GM23338 (cell line): Measurements from ENCODE around the gene PDIA2. TPM values are rescaled to one million over a fixed set of nuclear protein-coding genes. Genes with fewer than 3 reads are reported as not detected.

Experiments used
- ATAC-seq: fragments of 200-7000 bp; cut with Tn5 transposase; 3 replicates; pipeline ENCODE4 v1.9.1; 2020
- DNase-seq: peaks from one replicate; pipeline ENCODE4 v3.0.0-alpha.2; 2015; ENCODE audit warnings: low spot score
- H2AFZ ChIP-seq: fragments of 200-600 bp; sonication (generic); 2 replicates; pipeline ENCODE4 v1.8.0; 2016; ENCODE audit warnings: antibody characterized with exemption, mild to moderate bottlenecking, moderate library complexity
- H3F3A ChIP-seq: fragments of 200-600 bp; sonication (generic); replicated peaks from 2 replicates; pipeline ENCODE4 v1.8.0; 2017; ENCODE audit warnings: antibody characterized with exemption, mixed run types, low read depth
- H3K27ac ChIP-seq: fragments of 200-600 bp; sonication (generic); 2 replicates; pipeline ENCODE4 v1.6.1; 2016; ENCODE audit warnings: low read depth
- H3K27me3 ChIP-seq: fragments of 200-600 bp; sonication (generic); 2 replicates; pipeline ENCODE4 v1.8.0; 2016; ENCODE audit warnings: mild to moderate bottlenecking, mixed run types, moderate library complexity; ENCODE audit not compliant: insufficient read depth
- H3K36me3 ChIP-seq: fragments of 200-600 bp; sonication (generic); 2 replicates; pipeline ENCODE4 v1.8.0; 2016; ENCODE audit warnings: mild to moderate bottlenecking; ENCODE audit not compliant: insufficient read depth
- H3K4me1 ChIP-seq: fragments of 200-600 bp; sonication (generic); 2 replicates; pipeline ENCODE4 v1.8.0; 2016; ENCODE audit warnings: mild to moderate bottlenecking, moderate library complexity; ENCODE audit not compliant: insufficient read depth
- H3K4me2 ChIP-seq: fragments of 200-600 bp; sonication (generic); 2 replicates; pipeline ENCODE4 v1.7.1; 2017; ENCODE audit warnings: mixed run types
- H3K4me3 ChIP-seq: fragments of 200-600 bp; sonication (generic); 2 replicates; pipeline ENCODE4 v1.6.1; 2016; ENCODE audit warnings: mixed run types
- H3K79me2 ChIP-seq: fragments of 200-600 bp; sonication (generic); replicated peaks from 2 replicates; pipeline ENCODE4 v1.8.0; 2017; ENCODE audit warnings: mild to moderate bottlenecking; ENCODE audit not compliant: insufficient read depth
- H3K9me2 ChIP-seq: fragments of 200-600 bp; sonication (generic); 2 replicates; pipeline ENCODE4 v1.8.0; 2017; ENCODE audit not compliant: insufficient read depth
- H4K20me1 ChIP-seq: fragments of 200-600 bp; sonication (generic); replicated peaks from 2 replicates; pipeline ENCODE4 v1.8.0; 2017; ENCODE audit warnings: mild to moderate bottlenecking; ENCODE audit not compliant: insufficient read depth
- H3K27ac Mint-ChIP-seq: 2 replicates; pipeline ENCODE4 v1.8.0; 2020; ENCODE audit warnings: inconsistent platforms, mild to moderate bottlenecking, moderate library complexity, mixed read lengths
- H3K27me3 Mint-ChIP-seq: 3 replicates; pipeline ENCODE4 v1.8.0; 2022; ENCODE audit warnings: low read depth, mild to moderate bottlenecking, moderate library complexity, mixed read lengths, inconsistent platforms; ENCODE audit not compliant: insufficient read depth, poor library complexity
- H3K36me3 Mint-ChIP-seq: 3 replicates; pipeline ENCODE4 v1.8.0; 2021; ENCODE audit warnings: low read depth, mild to moderate bottlenecking, inconsistent platforms, moderate library complexity, mixed read lengths
- H3K4me1 Mint-ChIP-seq: 3 replicates; pipeline ENCODE4 v1.8.0; 2020; ENCODE audit warnings: mild to moderate bottlenecking, inconsistent platforms, mixed read lengths
- H3K4me3 Mint-ChIP-seq: 3 replicates; pipeline ENCODE4 v1.8.0; 2021; ENCODE audit warnings: moderate library complexity, mild to moderate bottlenecking, inconsistent platforms, mixed read lengths
- H3K9me3 Mint-ChIP-seq: 3 replicates; pipeline ENCODE4 v1.8.0; 2020; ENCODE audit warnings: moderate library complexity, mild to moderate bottlenecking, inconsistent platforms, mixed read lengths
- CREB1 ChIP-seq: fragments of 250-450 bp; sonication (Bioruptor Pico); IDR thresholded peaks from 2 replicates; pipeline ENCODE4 v1.5.0; 2020; ENCODE audit warnings: low read depth, mild to moderate bottlenecking, moderate library complexity
- EZH2 ChIP-seq: fragments of 200-600 bp; sonication (generic); IDR thresholded peaks from one replicate; pipeline ENCODE4 v1.8.0; 2017; ENCODE audit warnings: antibody characterized with exemption, mild to moderate bottlenecking, low read depth; ENCODE audit not compliant: unreplicated experiment
- EZH2phosphoT487 ChIP-seq: fragments of 200-600 bp; sonication (generic); IDR thresholded peaks from one replicate; pipeline ENCODE4 v1.8.1; 2018; ENCODE audit warnings: antibody characterized with exemption; ENCODE audit not compliant: unreplicated experiment
- JUNB ChIP-seq: IDR thresholded peaks from one replicate; pipeline ENCODE4 v1.6.1; 2016; ENCODE audit warnings: antibody characterized with exemption; ENCODE audit not compliant: unreplicated experiment
- NANOG ChIP-seq: IDR thresholded peaks from 2 replicates; pipeline ENCODE4 v1.6.1; 2016; ENCODE audit warnings: antibody characterized with exemption, borderline replicate concordance
- POLR2AphosphoS5 ChIP-seq: IDR thresholded peaks from 2 replicates; pipeline ENCODE4 v1.6.1; 2016; ENCODE audit warnings: antibody characterized with exemption, low read depth
- STAT1 ChIP-seq: IDR thresholded peaks from one replicate; pipeline ENCODE4 v1.6.1; 2016; ENCODE audit warnings: antibody characterized with exemption; ENCODE audit not compliant: unreplicated experiment
- ZNF114 ChIP-seq: fragments of 250-450 bp; sonication (Bioruptor Pico); IDR thresholded peaks from 2 replicates; pipeline ENCODE4 v1.5.0; 2020; ENCODE audit warnings: mild to moderate bottlenecking, moderate library complexity
- ZNF331 ChIP-seq: fragments of 250-450 bp; sonication (Bioruptor Pico); IDR thresholded peaks from 2 replicates; pipeline ENCODE4 v1.5.0; 2020; ENCODE audit warnings: low read depth, mild to moderate bottlenecking, moderate library complexity
- polyA plus RNA-seq: library from polyadenylated mRNA; unstranded; fragments of >200 nt; fragmentation: Nextera tagmentation; extraction: Ambion mirVana; gene quantifications from 2 replicates; pipeline ENCODE4 v1.2.1, GENCODE V29; 2016
- total RNA-seq: library from RNA; depleted of rRNA; stranded (reverse); fragments of >200 nt; shearing (Covaris generic); gene quantifications from 2 replicates; pipeline ENCODE4 v1.2.3, GENCODE V29; 2014
- TF ChIP-seq, protein P1 (sequence below), 2 experiments: fragments of 200-600 bp in 1 of 2; sonication (generic) in 1 of 2; conservative IDR thresholded peaks; 2 replicates each; pipeline versions ENCODE4 v1.5.1 to v1.6.1; 2016 to 2017; ENCODE audit warnings: antibody characterized with exemption in 2 of 2, low read depth in 2 of 2, mild to moderate bottlenecking in 2 of 2, moderate library complexity in 1 of 2
- TF ChIP-seq, protein P2 (sequence below): fragments of 250-450 bp; sonication (Bioruptor Pico); IDR thresholded peaks from 2 replicates; pipeline ENCODE4 v1.5.0; 2020; ENCODE audit warnings: mild to moderate bottlenecking, moderate library complexity
- TF ChIP-seq, protein P3 (sequence below): IDR thresholded peaks from one replicate; pipeline ENCODE4 v1.6.1; 2018; ENCODE audit warnings: antibody characterized with exemption; ENCODE audit not compliant: unreplicated experiment
- TF ChIP-seq, protein P4 (sequence below): IDR thresholded peaks from 2 replicates; pipeline ENCODE4 v1.6.1; 2016; ENCODE audit warnings: antibody characterized with exemption

Gene PDIA2
- total and polyA plus RNA-seq, 2 experiments from 2014 or later = 0.39 to 0.87 TPM

DNA sequence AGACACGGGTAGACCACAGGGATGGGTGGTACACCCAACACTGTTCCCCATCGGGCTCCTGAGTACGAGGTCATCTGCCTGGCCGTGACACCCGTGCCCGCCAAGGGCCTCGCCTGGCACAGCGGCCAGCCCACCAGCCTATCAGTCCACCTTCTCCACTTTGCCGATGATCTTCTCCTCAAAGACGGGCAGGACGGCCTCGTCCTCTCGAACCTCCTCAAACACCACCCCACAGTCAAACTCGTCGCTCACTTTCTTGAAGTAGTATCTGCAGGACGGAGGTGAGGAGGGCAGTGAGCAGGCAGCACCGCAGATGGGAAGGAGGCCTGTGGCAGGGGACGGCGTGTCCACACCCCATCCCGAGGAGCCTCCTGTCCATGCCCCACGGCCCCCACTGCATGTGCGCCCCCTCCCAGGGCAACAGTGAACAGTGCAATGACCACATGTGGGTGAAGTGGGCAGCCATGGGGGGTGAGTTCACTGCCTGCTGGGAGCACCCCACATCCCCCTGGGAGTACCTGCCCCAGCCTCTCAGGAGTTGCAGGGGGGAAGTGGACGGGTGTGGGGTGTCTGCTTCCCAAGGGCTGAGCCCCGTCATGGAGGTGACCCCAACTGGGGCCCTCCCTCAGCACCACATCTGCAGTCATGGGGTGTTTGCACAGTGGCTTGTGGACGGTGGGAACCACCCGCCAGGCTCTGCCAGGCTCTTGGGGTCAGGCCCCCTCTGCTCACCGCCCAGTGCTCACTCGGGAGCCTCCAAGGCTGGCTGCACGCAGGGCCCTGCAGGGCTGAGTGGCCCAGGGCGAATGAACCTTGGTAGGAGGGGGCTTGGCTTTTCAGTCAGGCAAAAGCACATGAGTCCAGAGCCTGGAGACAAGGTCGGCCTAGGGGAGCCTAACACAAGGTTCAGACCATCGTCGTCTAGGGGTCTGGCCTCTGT, 5.3 kb downstream of the PDIA2 start:
- Histone ChIP-seq H3K9me2 (no peaks in the 10 kb centered on the region), H4K20me1 (no peaks in the 10 kb centered on the region), H3K27me3 (no peaks in the 10 kb centered on the region), H3K27ac (no peak overlapping the region), H3K79me2 (no peaks in the 10 kb centered on the region), H2AFZ (no peak overlapping the region), H3K4me2 (no peak overlapping the region), H3K36me3 (no peaks in the 10 kb centered on the region), H3K4me1 (no peaks in the 10 kb centered on the region), H3F3A (no peaks in the 10 kb centered on the region), H3K4me3 (no peak overlapping the region)
- no peak overlapping the region for H3K4me3 Mint-ChIP-seq
- H3K27me3 Mint-ChIP-seq = no peaks in the 10 kb centered on the region
- ATAC-seq = no peak
- H3K27ac Mint-ChIP-seq = no peak overlapping the region
- TF ChIP-seq EZH2 (no peak), CREB1 (CRISPR knock-in tag) (no peak), STAT1 (no peak), EZH2phosphoT487 (no peak), NANOG (no peak), JUNB (no peak), ZNF114 (CRISPR knock-in tag) (no peak), POLR2AphosphoS5 (no peak), ZNF331 (CRISPR knock-in tag) (no peak)
- TF ChIP-seq, protein P1, sequence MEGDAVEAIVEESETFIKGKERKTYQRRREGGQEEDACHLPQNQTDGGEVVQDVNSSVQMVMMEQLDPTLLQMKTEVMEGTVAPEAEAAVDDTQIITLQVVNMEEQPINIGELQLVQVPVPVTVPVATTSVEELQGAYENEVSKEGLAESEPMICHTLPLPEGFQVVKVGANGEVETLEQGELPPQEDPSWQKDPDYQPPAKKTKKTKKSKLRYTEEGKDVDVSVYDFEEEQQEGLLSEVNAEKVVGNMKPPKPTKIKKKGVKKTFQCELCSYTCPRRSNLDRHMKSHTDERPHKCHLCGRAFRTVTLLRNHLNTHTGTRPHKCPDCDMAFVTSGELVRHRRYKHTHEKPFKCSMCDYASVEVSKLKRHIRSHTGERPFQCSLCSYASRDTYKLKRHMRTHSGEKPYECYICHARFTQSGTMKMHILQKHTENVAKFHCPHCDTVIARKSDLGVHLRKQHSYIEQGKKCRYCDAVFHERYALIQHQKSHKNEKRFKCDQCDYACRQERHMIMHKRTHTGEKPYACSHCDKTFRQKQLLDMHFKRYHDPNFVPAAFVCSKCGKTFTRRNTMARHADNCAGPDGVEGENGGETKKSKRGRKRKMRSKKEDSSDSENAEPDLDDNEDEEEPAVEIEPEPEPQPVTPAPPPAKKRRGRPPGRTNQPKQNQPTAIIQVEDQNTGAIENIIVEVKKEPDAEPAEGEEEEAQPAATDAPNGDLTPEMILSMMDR (conservative IDR thresholded peaks at IDR 0.05; ENCODE audit: low read depth in 2 of 2) = no peak
- TF ChIP-seq, protein P2, sequence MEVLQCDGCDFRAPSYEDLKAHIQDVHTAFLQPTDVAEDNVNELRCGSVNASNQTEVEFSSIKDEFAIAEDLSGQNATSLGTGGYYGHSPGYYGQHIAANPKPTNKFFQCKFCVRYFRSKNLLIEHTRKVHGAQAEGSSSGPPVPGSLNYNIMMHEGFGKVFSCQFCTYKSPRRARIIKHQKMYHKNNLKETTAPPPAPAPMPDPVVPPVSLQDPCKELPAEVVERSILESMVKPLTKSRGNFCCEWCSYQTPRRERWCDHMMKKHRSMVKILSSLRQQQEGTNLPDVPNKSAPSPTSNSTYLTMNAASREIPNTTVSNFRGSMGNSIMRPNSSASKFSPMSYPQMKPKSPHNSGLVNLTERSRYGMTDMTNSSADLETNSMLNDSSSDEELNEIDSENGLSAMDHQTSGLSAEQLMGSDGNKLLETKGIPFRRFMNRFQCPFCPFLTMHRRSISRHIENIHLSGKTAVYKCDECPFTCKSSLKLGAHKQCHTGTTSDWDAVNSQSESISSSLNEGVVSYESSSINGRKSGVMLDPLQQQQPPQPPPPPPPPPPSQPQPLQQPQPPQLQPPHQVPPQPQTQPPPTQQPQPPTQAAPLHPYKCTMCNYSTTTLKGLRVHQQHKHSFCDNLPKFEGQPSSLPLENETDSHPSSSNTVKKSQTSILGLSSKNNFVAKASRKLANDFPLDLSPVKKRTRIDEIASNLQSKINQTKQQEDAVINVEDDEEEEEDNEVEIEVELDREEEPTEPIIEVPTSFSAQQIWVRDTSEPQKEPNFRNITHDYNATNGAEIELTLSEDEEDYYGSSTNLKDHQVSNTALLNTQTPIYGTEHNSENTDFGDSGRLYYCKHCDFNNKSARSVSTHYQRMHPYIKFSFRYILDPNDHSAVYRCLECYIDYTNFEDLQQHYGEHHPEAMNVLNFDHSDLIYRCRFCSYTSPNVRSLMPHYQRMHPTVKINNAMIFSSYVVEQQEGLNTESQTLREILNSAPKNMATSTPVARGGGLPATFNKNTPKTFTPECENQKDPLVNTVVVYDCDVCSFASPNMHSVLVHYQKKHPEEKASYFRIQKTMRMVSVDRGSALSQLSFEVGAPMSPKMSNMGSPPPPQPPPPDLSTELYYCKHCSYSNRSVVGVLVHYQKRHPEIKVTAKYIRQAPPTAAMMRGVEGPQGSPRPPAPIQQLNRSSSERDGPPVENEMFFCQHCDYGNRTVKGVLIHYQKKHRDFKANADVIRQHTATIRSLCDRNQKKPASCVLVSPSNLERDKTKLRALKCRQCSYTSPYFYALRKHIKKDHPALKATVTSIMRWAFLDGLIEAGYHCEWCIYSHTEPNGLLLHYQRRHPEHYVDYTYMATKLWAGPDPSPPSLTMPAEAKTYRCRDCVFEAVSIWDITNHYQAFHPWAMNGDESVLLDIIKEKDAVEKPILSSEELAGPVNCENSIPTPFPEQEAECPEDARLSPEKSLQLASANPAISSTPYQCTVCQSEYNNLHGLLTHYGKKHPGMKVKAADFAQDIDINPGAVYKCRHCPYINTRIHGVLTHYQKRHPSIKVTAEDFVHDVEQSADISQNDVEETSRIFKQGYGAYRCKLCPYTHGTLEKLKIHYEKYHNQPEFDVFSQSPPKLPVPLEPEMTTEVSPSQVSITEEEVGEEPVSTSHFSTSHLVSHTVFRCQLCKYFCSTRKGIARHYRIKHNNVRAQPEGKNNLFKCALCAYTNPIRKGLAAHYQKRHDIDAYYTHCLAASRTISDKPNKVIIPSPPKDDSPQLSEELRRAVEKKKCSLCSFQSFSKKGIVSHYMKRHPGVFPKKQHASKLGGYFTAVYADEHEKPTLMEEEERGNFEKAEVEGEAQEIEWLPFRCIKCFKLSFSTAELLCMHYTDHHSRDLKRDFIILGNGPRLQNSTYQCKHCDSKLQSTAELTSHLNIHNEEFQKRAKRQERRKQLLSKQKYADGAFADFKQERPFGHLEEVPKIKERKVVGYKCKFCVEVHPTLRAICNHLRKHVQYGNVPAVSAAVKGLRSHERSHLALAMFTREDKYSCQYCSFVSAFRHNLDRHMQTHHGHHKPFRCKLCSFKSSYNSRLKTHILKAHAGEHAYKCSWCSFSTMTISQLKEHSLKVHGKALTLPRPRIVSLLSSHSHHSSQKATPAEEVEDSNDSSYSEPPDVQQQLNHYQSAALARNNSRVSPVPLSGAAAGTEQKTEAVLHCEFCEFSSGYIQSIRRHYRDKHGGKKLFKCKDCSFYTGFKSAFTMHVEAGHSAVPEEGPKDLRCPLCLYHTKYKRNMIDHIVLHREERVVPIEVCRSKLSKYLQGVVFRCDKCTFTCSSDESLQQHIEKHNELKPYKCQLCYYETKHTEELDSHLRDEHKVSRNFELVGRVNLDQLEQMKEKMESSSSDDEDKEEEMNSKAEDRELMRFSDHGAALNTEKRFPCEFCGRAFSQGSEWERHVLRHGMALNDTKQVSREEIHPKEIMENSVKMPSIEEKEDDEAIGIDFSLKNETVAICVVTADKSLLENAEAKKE (CRISPR knock-in tag) = no peak
- TF ChIP-seq, protein P3, sequence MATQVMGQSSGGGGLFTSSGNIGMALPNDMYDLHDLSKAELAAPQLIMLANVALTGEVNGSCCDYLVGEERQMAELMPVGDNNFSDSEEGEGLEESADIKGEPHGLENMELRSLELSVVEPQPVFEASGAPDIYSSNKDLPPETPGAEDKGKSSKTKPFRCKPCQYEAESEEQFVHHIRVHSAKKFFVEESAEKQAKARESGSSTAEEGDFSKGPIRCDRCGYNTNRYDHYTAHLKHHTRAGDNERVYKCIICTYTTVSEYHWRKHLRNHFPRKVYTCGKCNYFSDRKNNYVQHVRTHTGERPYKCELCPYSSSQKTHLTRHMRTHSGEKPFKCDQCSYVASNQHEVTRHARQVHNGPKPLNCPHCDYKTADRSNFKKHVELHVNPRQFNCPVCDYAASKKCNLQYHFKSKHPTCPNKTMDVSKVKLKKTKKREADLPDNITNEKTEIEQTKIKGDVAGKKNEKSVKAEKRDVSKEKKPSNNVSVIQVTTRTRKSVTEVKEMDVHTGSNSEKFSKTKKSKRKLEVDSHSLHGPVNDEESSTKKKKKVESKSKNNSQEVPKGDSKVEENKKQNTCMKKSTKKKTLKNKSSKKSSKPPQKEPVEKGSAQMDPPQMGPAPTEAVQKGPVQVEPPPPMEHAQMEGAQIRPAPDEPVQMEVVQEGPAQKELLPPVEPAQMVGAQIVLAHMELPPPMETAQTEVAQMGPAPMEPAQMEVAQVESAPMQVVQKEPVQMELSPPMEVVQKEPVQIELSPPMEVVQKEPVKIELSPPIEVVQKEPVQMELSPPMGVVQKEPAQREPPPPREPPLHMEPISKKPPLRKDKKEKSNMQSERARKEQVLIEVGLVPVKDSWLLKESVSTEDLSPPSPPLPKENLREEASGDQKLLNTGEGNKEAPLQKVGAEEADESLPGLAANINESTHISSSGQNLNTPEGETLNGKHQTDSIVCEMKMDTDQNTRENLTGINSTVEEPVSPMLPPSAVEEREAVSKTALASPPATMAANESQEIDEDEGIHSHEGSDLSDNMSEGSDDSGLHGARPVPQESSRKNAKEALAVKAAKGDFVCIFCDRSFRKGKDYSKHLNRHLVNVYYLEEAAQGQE = no peak
- TF ChIP-seq, protein P4, sequence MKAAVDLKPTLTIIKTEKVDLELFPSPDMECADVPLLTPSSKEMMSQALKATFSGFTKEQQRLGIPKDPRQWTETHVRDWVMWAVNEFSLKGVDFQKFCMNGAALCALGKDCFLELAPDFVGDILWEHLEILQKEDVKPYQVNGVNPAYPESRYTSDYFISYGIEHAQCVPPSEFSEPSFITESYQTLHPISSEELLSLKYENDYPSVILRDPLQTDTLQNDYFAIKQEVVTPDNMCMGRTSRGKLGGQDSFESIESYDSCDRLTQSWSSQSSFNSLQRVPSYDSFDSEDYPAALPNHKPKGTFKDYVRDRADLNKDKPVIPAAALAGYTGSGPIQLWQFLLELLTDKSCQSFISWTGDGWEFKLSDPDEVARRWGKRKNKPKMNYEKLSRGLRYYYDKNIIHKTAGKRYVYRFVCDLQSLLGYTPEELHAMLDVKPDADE = no peak
- no peaks in the 10 kb centered on the region; the same call in 2 of the 3 replicates for H3K9me3 Mint-ChIP-seq
- H3K36me3 Mint-ChIP-seq = peaks cover 14% of the 10 kb centered on the region
- no peak for DNase-seq
- no peaks in the 10 kb centered on the region for H3K4me1 Mint-ChIP-seq
